NCI-H446 (cell line): ENCODE measurements around the gene TMEM95.
"Not testable (repeated sequence)": the region's sequence is repeated elsewhere in the genome, so short reads cannot be mapped to it uniquely, and the experiment has no call there.

Experiments used
- DNase-seq, 2 experiments: peaks; one replicate each; lab custom pipeline; 2025; lab: John Stamatoyannopoulos, UW

TMEM95 gene

DNA sequence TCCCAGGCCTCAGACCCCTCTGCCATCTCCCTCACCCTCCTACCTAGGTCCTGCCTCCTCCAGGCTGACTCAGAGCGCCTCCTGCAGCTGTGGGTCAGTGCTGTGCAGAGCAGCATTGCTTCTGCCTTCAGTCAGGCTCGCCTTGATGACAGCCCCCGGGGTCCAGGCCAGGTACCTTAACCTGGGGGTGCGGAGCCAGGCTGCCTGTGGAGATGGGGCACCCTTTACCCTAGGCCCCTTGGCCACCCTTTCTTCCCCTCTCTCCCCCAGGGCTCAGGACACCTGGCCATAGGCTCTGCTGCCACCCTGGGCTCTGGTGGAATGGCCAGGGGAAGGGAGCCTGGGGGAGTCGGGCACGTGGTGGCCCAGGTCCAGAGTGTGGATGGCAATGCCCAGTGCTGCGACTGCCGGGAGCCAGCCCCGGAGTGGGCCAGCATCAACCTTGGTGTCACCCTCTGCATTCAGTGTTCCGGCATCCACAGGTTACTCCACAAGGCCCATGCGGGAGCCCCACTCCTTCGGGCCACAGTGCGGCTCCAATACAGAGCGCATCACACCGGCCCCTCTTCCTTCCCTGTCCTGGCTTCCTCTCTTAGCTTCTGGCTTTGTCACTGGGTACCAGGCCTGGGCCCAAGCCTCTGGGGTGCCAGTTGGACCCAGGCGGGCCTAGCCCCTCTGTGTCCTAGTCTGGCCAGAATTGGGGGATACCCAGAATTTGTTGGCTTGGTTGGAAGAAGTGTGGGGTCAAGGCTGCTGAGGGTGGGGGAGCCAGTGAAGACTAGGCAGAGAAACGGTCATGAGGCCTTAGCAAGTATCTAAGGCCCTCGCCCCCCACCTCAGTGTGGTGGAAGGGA, 8.0 kb upstream of the TMEM95 start:
- no peak for DNase-seq

DNA sequence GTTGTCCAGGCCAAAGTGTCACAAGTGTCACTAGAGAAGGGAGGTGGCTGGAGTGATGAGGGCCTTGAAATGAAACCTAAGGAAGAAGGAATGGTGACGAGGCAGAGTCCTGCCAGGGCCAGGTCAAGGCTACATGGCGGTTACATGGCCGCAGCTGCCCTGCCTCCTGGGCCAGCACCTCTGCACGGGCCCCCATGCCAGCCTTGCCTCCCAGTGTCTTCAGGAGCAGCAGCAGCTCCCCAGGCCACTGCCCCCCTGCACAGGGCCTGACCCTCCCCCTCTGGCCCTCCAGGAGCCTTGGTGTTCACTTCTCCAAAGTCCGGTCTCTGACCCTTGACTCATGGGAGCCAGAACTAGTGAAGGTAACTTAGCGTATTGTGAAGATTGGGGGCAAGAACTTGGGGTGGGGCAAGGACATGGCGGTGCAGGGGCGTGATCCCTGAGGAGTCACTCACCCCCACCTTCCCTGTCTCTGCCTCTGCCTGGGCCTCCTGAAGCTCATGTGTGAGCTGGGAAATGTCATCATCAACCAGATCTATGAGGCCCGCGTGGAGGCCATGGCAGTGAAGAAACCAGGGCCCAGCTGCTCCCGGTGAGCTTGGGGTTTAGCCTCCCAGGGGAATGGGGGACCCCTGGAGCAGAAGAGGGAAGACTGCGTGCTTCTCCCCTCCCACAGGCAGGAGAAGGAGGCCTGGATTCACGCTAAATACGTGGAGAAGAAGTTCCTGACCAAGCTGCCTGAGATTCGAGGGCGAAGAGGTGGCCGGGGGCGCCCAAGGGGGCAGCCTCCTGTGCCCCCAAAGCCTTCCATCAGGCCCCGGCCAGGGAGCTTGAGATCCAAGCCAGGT, 7.1 kb upstream of the TMEM95 start:
- DNase-seq = no peak

DNA sequence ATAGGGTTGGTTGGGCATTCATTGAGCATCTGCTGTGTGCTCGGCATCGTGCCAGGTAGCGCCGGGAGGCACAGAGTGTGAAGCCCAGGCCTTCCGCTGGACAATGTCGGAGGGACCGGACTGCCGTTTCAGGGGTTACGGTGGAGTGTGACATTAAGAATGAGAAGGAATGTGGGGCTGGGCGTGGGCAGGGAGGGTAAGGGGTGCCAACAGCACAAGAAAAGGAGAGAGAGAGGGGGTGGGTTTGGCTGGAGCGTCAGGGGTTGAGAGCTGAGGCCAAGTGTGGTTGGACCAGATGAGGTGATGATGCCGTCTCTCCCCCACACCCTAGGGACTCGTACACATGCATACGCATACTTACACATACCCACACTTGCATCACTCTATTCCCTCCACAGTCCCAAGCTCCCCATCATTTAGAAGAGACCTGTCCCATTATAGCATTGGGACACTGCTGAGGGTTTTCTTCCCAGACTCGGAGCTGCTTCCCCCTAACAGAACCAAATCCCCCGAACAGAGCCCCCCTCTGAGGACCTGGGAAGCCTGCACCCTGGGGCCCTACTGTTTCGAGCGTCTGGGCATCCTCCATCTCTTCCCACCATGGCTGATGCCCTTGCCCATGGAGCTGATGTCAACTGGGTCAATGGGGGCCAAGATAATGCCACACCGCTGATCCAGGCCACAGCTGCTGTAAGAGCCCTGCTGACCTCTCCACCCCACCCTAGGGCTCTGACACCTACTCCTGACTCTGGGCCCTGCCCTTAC, 6.3 kb upstream of the TMEM95 start:
- peak in 1 of 2 experiments; percentile 40 for DNase-seq

DNA sequence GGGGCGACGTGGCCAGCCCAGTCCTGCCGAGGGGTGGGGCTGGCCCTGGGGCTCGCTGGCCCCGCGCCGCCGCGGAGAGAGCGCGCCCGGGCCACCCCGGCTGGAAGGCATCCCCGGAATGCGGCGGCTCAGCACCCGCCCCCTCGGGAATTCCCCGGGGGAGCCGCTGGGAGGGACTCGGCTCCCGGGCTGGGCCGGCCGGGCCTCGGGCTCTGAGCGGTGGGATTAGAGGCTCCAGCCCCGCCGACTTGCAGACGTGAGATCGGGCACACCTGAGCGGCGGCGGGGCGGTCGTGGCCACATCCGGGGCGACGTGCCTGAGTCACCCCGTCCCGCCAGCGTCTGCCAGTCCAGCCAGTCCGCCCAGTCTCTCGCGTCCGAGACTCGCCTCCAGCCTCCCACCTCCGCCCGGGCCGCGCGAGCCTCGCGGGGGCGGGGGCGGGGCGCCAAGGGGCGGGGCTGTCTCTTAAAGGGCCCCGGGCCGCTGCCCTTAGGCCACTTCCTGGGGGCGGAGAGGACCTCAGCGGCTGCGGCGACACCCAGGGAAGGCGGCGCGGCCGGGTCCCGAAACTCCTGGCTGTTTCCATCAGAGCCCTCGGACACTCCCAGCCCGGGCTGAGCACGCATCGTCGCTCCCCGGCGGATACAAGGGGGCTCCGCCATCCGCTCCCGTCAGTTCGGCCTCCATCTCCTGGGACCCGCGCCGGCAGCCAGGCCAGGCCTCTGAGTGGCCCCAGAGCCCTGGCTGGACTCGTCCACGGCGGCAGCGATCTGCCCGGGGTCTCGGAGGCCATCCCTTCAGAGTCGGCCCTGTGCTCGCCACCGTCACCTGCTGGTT, 3.1 kb upstream of the TMEM95 start, which contains the start of gene KCTD11:
Gene KCTD11, plus strand, starts transcription at position 498 of the 838 bp plus-strand sequence.
- peak in 1 of 2 experiments; percentile 53 for DNase-seq

DNA sequence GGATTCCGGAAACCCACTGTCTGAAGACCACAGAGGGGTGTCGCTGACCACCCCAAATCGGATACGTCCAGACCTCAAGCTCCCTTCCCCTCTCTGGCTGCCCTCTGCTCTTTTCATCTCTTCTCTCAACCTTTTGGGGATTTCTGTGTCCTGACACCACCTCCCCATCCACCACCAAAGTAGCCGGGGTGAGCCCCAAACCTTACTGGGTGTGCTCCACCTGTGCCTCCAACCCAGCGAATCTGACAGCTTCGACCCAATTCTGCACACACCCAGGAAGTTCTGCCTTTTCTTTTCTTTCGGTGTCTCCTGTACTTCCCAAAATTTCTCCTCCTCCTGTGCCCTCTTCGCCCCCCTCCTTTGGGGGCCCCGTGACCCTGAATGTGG, 2.5 kb upstream of the TMEM95 start:
- no peak for DNase-seq

DNA sequence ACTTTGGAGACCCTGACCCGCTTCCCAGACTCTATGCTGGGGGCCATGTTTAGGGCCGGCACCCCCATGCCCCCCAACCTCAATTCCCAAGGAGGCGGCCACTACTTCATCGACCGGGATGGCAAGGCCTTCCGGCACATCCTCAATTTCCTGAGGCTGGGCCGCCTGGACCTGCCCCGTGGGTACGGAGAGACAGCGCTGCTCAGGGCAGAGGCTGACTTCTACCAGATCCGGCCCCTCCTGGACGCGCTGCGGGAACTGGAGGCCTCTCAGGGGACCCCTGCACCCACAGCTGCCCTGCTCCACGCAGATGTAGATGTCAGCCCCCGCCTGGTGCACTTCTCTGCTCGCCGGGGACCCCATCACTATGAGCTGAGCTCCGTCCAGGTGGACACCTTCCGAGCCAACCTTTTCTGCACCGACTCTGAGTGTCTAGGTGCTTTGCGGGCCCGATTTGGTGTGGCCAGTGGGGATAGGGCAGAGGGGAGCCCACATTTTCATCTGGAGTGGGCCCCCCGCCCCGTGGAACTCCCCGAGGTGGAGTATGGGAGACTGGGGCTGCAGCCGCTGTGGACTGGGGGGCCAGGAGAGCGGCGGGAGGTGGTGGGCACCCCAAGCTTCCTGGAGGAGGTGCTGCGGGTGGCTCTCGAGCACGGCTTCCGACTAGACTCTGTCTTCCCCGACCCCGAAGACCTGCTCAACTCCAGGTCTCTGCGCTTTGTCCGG, 1.9 kb upstream of the TMEM95 start:
- DNase-seq = no peak

DNA sequence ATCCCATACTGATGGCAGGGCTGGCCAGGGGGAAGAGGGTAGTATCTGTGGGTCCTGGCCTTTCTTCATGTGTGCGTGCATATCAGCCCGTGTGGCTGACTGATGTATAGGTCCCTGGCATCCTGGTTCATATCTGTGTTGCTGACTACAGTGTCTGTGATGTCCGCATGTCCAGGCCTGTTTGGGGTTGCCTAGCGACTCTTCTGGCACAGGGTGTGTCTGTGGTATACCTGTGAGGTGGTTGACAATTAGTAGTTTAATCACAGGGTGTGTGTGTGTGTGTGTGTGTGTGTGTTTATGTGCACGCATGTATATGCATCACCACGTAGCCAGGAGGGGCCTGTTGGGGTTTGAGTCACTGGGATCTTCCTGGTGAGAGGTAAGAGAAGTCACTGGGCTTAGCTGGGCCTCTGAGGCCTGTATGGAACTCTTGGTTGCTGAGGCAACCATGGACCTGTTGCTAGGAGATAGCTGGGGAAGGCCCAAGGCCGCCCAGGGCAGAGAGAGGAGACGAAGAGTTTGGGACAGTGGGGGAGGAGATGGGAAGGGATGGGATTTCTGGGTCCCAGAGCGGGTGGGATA, 603 bp upstream of the TMEM95 start:
- DNase-seq = no peak

DNA sequence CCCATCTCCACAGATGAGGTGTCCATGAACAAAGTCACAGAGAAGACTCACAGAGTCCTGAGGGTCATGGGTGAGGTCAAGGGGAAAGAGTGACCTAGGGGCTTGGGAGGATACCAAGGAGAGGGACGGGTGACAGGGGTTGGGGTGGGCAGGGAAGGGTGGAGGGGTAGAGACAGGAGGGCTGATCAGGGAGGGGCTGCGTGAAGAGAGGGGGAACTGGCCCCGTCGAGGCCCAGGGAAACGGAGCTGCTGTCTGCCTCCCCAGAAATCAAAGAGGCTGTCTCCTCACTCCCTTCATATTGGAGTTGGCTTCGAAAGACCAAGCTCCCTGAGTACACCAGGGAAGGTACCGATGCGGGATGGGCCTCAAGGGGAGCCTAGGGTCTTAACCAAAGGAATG, 617 bp downstream of the TMEM95 start:
- DNase-seq = no peak

DNA sequence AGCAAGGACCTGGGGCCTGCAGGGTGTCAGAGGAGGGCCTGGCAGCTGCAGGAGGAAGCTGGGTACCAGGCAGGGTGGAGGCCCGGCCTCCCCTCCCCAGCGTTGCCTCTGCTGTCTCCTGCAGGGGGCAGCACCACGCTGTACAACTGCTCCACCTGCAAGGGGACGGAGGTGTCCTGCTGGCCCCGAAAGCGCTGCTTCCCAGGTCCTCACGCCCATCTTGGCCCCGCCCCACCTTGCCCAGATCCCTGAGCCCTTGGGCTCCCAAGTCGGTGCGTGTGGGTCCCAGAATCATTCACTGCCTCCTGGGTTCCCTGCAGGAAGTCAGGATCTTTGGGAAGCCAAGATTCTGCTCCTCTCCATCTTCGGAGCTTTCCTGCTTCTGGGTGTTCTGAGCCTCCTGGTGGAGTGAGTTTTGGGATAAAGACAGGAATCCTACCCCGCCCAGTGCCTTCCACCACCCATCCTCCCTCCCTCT, 1.2 kb downstream of the TMEM95 start:
- peak in 1 of 2 experiments; percentile 80 for DNase-seq

DNA sequence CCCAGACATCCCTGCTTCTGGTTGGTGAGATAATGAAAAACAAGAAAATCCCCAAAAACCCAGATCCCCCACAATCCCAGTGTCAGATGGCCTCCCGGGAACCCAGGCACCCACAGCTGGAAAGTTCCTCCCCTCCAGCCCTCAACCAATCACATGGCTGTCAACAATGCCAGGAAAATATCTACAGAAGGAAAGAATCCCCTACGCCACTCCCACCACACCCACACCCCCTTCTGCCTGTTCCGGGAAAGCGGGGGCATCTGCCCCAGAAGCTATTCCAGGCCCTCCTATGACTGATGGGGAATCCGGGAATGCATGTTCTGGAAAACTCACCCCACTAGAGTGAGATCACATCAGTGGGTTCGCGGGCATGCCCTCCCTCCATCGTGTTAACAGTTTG, 1.8 kb downstream of the TMEM95 start:
- DNase-seq = no peak

DNA sequence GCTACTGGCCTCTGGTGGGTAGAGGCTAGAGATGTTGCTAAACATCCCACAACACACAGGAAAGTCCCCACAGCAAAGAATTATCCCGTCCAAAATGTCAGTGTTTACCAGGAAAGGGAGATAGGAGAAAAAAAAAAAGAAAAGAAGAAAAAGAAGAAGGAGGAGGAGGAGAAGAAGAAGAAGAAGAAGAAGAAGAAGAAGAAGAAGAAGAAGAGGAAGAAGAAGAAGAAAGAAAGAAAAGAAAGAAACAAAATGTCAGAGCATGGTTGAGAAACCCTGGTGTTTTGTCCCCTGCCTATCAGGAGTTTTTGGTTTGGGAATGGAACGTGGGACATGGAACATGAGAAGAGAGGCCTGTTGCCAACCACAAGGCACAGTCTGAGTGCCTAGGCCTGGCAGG, 2.4 kb downstream of the TMEM95 start:
- no peak for DNase-seq

DNA sequence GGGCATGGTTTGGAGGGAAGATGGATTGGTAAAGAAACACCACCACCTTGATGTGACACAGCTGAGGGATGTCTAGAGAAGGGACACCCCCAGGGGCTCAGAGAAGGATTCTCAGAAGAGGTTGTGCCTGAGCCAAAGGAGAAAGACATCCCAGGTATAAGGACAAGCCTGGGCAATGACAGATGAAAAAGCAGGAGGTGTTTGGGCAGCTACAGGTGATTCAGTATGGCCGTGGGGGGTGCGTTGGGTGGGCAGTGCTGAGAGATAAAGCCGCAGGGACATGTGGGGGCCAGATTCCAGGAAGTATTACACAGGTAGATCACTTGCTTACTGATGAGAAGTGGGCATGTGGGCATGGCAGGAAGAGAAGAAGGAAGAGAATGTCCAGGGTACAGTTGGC, 7.0 kb downstream of the TMEM95 start:
- no peak for DNase-seq

DNA sequence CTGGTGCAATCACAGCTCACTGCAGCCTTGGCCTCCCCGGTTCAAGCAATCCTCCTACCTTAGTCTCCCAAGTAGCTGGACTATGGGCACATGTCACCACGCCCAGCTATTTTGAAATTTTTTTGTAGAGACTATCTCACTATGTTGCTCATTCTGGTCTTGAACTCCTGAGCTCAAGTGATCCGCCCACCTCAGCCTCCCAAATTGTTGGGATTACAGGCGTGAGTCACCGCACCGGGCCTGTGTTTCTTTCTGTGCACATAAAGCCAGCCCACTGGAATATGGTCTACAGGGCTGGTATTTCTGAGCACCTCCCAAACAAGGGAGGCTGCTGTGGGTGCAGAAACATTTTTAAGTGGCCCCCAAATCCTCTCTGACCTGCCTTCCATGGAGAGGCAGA, 8.4 kb downstream of the TMEM95 start:
- DNase-seq = no peak

DNA sequence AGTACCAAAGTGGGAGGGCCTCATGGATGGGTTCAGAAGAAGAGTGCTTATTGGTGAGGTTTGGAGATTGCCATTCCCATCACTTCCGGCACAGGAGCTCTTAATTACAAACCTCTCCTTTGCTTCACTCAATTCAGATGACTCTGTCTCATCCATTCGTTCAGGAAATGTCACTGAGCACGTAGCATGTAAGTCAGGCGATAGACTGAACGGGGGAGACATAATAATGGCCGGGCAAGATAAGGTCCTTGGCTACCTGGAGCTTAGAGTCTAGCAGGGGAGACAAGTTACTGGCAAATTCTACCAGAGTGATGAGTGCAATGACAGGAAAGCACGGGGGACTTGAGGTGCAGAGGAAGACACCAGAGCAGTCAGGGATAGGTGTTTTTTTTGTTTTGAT, 11.0 kb downstream of the TMEM95 start:
- not testable (repeated sequence) for DNase-seq

DNA sequence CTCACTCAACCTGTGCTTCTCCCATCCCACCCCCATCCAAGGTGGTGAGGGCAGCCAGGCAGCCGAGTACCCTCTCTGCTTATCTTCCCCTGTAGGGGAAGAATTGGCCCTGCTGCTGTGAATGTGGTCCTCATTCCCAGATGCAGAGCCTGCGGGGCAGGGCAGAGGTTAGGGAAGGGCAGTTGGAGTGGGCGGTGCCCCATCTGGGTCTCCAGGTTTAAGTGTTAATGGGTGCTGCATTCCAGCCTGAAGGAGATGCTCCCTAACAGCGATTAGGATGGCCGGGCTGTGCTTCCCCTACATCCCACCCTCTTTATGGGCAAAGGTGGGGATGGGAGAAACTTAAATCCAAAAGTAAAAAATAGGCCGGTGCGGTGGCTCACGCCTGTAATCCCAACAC, 12.1 kb downstream of the TMEM95 start:
- no peak for DNase-seq

DNA sequence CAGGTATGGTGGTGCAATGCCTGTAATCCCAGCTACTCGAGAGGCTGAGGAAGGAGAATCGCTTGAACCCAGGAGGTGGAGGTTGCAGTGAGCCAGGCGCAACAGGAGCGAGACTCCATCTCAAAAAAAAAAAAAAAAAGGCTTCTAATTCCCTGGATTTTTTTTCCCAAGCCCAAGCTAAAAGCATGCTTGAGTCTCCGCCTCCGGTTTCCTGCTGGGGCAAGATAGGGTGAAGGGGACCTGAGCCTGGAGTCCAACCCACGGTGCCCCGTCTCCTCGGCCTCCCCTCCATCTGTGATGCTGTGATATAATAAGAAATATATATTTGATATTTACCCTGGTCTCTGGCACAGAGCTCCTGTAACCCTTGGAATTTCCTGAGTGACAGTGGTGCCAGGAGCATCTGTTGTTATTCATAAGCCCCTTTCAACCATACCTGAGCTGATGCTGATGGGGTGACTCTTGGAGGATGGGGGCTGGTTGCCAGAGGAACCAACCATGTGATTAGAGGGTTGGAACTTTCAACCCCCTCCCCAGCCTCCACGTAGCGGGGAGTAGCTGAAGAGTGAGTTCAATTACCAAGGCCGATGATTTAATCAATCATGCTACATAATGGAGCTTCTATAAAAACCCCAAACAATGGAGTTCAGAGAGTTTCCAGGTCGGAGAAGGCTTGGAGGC, 13.1 kb downstream of the TMEM95 start:
- no peak for DNase-seq

DNA sequence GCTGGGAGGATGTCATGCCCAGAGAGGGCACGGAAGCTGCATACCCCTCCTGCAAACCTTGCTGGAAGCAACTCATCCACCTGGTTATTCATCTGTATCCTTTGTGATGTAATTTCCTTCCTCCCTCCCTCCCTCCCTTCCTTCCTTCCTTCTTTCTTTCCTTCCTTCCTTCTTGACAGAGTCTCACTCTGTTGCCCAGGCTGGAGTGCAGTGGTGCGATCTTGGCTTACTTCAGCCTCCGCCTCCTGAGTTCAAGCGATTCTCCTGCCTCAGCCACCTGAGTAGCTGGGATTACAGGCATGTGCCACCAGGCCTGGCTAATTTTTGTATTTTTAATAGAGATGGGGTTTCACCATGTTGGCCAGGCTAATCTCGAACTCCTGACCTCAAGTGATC, 13.6 kb downstream of the TMEM95 start:
- DNase-seq = not testable (repeated sequence)

DNA sequence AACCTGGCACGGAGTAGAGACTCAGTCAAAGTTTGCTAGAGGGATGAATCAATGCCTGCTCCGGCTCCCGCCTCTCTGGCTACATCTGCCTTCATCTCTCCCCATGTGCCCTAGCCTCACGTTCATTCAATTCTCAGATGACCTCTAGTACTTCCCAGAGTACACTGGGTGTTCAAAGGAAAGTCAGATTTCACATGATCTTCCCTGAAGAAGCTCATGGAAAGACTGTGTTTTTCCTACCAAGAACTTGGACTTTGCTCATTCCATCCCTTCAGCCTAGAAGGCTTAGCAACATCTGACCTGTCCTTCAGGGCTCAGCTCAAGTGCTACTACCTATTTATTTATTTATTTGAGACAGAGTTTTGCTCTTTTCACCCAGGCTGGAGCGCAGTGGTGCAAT, 14.9 kb downstream of the TMEM95 start:
- no peak for DNase-seq

DNA sequence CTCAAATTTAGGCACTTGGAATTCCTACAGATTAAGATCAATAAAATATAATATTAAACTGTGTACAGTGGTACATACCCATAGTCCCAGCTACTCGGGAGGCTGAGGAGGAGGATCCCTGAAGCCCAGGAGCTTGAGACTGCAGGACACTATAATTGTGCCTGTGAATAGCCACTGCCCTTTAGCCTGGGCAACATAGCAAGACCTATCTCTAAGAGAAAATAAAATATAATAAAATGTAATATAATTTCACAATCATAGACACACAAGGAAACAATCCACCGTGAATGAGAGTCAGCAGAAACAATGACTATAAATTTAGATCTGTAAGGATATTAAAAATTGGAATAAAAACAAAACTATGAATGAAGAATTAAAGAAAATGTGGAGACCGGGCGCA, 15.9 kb downstream of the TMEM95 start:
- DNase-seq = no peak

DNA sequence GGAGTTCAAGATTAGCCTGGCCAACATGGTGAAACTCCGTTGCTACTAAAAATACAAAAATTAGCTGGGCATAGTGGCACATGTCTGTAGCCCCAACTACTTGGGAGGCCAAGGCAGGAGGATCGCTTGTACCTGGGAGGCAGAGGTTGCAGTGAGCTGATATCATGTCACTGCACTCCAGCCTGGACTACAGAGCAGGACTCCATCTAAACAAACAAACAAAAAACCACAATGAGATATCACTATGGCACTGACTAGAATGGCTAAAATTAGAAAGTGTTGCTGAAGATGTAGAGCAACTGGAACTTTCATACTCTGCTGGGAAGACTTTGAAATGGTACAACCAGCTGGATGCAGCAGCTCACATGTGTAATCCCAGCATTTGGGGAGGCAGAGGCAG, 19.4 kb downstream of the TMEM95 start:
- DNase-seq = no peak
